Brain microvascular endothelial cell (primary cell): ENCODE measurements around the gene RPL39L.

Experiments used
- DNase-seq: peaks from one replicate; pipeline ENCODE4 v3.0.0-alpha.2; 2020
- H3K27ac ChIP-seq: fragments of 250-450 bp; sonication (Bioruptor Pico); 2 replicates; pipeline ENCODE4 v1.5.1; 2020; ENCODE audit warnings: mild to moderate bottlenecking, moderate library complexity
- H3K27me3 ChIP-seq: fragments of 250-450 bp; sonication (Bioruptor Pico); replicated peaks from 2 replicates; pipeline ENCODE4 v1.5.1; 2020; ENCODE audit warnings: mild to moderate bottlenecking
- H3K36me3 ChIP-seq: fragments of 250-450 bp; sonication (Bioruptor Pico); replicated peaks from 2 replicates; pipeline ENCODE4 v1.5.1; 2020; ENCODE audit warnings: mild to moderate bottlenecking
- H3K4me3 ChIP-seq: 2 replicates; pipeline ENCODE4 v1.5.1; 2011; ENCODE audit warnings: low read depth, mild to moderate bottlenecking, control low read depth, low read length, moderate library complexity
- CTCF ChIP-seq: IDR thresholded peaks from 2 replicates; pipeline ENCODE4 v1.5.1; 2011; ENCODE audit warnings: low read depth, mild to moderate bottlenecking, moderate library complexity, low read length, control low read depth, inconsistent platforms; ENCODE audit errors: missing control alignments
- in situ Hi-C: cut with HindIII; loops from 2 replicates; pipeline ENCODE4 v1.10.0; 2017; ENCODE audit warnings: low sequenced_read_pairs, low pct_ligation_motif_present

Gene RPL39L

GRCh38 chr3:187077537-187077936 is 61.8 kb downstream of the RPL39L start:
- in situ Hi-C loops = no loop called here
- TF ChIP-seq CTCF = no peak
- H3K27me3 ChIP-seq = no peaks in the 10 kb centered on the region

GRCh38 chr3:187077085-187077484 is 62.2 kb downstream of the RPL39L start:
- no peak for TF ChIP-seq CTCF
- no peak overlapping the region for H3K4me3 ChIP-seq
- no peaks in the 10 kb centered on the region for H3K27me3 ChIP-seq
- in situ Hi-C loops = no loop called here
- H3K27ac ChIP-seq = no peak overlapping the region
- H3K36me3 ChIP-seq = no peaks in the 10 kb centered on the region
- DNase-seq = no peak

More at GRCh38 chr3:187077537-187077936, 61.8 kb downstream of the RPL39L start:
- DNase-seq = no peak
- no peaks in the 10 kb centered on the region for H3K36me3 ChIP-seq
- H3K27ac ChIP-seq = no peak overlapping the region
- no peak overlapping the region for H3K4me3 ChIP-seq

GRCh38 chr3:187076297-187076696 is 63.0 kb downstream of the RPL39L start:
- DNase-seq = no peak
- Histone ChIP-seq H3K27me3 (no peaks in the 10 kb centered on the region), H3K4me3 (no peak overlapping the region), H3K36me3 (no peaks in the 10 kb centered on the region), H3K27ac (no peak overlapping the region)
- in situ Hi-C loops = no loop called here
- TF ChIP-seq CTCF = no peak

GRCh38 chr3:187074846-187075245 is 64.5 kb downstream of the RPL39L start:
- in situ Hi-C loops = no loop called here
- Histone ChIP-seq H3K36me3 (no peaks in the 10 kb centered on the region), H3K27me3 (no peaks in the 10 kb centered on the region), H3K27ac (no peak overlapping the region), H3K4me3 (no peak overlapping the region)
- no peak for TF ChIP-seq CTCF
- no peak for DNase-seq

- H3K27me3 ChIP-seq = no peaks in the 10 kb centered on the region
- no peak for DNase-seq
- H3K4me3 ChIP-seq = no peak overlapping the region
- no peak for TF ChIP-seq CTCF
- H3K36me3 ChIP-seq = no peaks in the 10 kb centered on the region
- in situ Hi-C loops = no loop called here
- no peak overlapping the region for H3K27ac ChIP-seq
Observed at GRCh38 chr3:187073581-187074098, 65.7 kb downstream of the RPL39L start.

- no peak for TF ChIP-seq CTCF
- no peaks in the 10 kb centered on the region for H3K27me3 ChIP-seq
- no peak overlapping the region for H3K4me3 ChIP-seq
- no peak for DNase-seq
- in situ Hi-C loops = no loop called here
- H3K36me3 ChIP-seq = no peaks in the 10 kb centered on the region
- no peak overlapping the region for H3K27ac ChIP-seq
Observed at GRCh38 chr3:187072511-187072910, 66.8 kb downstream of the RPL39L start.
